Esophagus squamous epithelium (tissue), 5 donors: ENCODE data around the gene SPATA31C1. TPM values are rescaled to one million over a fixed set of nuclear protein-coding genes. Genes with fewer than 3 reads are reported as not detected.

Source experiments
- DNase-seq: peaks from one replicate; lab custom pipeline; 2025; lab: John Stamatoyannopoulos, UW
- H3K27ac ChIP-seq, 4 donors: fragments of 200-600 bp; sonication (generic); one replicate each; pipeline ENCODE4 v1.5.1; 2016 to 2019; ENCODE audit warnings: mild to moderate bottlenecking in 1 of 4
- H3K27me3 ChIP-seq, 4 donors: fragments of 200-600 bp; sonication (generic); 1 replicate in 3 of 4; 2 replicates in 1 of 4; pipeline versions ENCODE4 v1.5.1 to v1.6.0; 2017 to 2021; ENCODE audit warnings: antibody characterized with exemption in 1 of 4
- H3K36me3 ChIP-seq, 3 donors: fragments of 200-600 bp; sonication (generic); one replicate each; pipeline ENCODE4 v1.5.1; 2016 to 2019
- H3K4me1 ChIP-seq, 3 donors: fragments of 200-600 bp; sonication (generic); one replicate each; pipeline ENCODE4 v1.5.1; 2017 to 2019
- H3K4me3 ChIP-seq, 4 donors: fragments of 200-600 bp; sonication (generic); 1 replicate in 3 of 4; 2 replicates in 1 of 4; pipeline ENCODE4 v1.5.1; 2016 to 2019; ENCODE audit warnings: mild to moderate bottlenecking in 2 of 4, moderate library complexity in 1 of 4
- H3K9me3 ChIP-seq, 3 donors: fragments of 200-600 bp; sonication (generic); one replicate each; pipeline ENCODE4 v1.5.1; 2016 to 2019
- POLR2A ChIP-seq, 4 donors: fragments of 450-650 bp; IDR thresholded peaks; one replicate each; pipeline ENCODE4 v1.6.1; 2017; ENCODE audit warnings: antibody characterized with exemption in 4 of 4, mild to moderate bottlenecking in 4 of 4, moderate library complexity in 3 of 4
- WGBS, 2 donors: methylation state at CpG; one replicate each; pipeline ENCODE4 v1.1.5; 2018; 5-methylcytosine and 5-hydroxymethylcytosine counted together
- intact Hi-C: fragments of 100-400 bp; cut with DNase I; formaldehyde crosslinking; loops from one replicate; pipeline ENCODE4 v1.15.0; 2022
- total RNA-seq, 4 donors: library from RNA; depleted of rRNA; stranded (reverse); fragments of >200 nt; gene quantifications; one replicate each; pipeline ENCODE4 v1.1.0, GENCODE V29; 2016
- TF ChIP-seq, protein P1 (sequence below), 6 experiments: fragments of 450-650 bp in 4 of 6; fragments of 200-600 bp in 2 of 6; sonication (generic) in 2 of 6; IDR thresholded peaks; one replicate each; pipeline ENCODE4 v1.5.1; 2016 to 2019; ENCODE audit warnings: antibody characterized with exemption in 6 of 6, mild to moderate bottlenecking in 4 of 6, moderate library complexity in 4 of 6
- donor health status: DM: yes; HTN: yes; CAD: no.

SPATA31C1 gene
- total RNA-seq, 4 donors from 2014 or later: not detected

DNA sequence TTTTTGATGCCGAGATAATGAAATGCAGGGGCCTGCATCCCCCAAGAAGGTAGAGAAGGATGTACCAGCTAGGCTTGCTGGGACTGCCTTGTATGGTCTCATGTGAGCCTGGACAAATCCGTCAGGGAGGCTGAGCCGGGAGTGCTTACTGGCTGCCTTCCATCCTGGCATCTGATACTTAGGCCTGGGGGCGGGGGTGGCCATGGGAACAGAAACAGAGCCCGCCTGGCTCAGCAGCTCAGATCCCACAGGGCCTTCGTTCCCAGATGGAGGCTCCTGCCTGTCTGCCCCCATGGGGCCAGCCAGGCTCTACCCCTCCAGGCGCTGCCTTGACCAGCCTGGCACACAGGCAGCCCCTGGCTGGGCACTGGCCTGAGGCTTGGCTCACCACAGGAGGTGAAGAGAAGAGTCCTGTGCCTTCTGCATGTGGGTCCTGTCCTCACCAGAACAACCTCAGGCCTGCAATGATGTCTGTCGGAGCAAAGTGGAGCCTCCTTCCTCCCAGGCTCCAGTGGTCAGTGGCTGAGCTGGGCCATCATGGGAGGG, 45.6 kb upstream of the SPATA31C1 start:
- Histone ChIP-seq H3K9me3 (no peaks in the 10 kb centered on the region), H3K4me1 (no peaks in the 10 kb centered on the region), H3K36me3 (no peaks in the 10 kb centered on the region), H3K27me3 (no peaks in the 10 kb centered on the region), H3K27ac (peak overlapping the region in 1 of 4 donors; percentile 21), H3K4me3 (no peak overlapping the region)
- no CpG with 5 or more reads among the region's 8 CpGs for WGBS, 2 donors
- DNase-seq: no peak
- no peak for TF ChIP-seq POLR2A (IDR thresholded peaks at IDR 0.05)
- intact Hi-C loops: no loop called here

GRCh38 chr9:87873607-87874303, 44.0 kb upstream of the SPATA31C1 start:
- intact Hi-C loops: no loop called here
- Histone ChIP-seq H3K4me1 (no peaks in the 10 kb centered on the region), H3K27me3 (no peaks in the 10 kb centered on the region), H3K36me3 (no peaks in the 10 kb centered on the region), H3K27ac (no peak overlapping the region), H3K9me3 (no peaks in the 10 kb centered on the region), H3K4me3 (no peak overlapping the region)
- 87 to 97% methylated on average over 5 of the region's 5 CpGs for WGBS, 2 donors
- DNase-seq: no peak
- no peak for TF ChIP-seq POLR2A (IDR thresholded peaks at IDR 0.05)
- TF ChIP-seq, protein P1, sequence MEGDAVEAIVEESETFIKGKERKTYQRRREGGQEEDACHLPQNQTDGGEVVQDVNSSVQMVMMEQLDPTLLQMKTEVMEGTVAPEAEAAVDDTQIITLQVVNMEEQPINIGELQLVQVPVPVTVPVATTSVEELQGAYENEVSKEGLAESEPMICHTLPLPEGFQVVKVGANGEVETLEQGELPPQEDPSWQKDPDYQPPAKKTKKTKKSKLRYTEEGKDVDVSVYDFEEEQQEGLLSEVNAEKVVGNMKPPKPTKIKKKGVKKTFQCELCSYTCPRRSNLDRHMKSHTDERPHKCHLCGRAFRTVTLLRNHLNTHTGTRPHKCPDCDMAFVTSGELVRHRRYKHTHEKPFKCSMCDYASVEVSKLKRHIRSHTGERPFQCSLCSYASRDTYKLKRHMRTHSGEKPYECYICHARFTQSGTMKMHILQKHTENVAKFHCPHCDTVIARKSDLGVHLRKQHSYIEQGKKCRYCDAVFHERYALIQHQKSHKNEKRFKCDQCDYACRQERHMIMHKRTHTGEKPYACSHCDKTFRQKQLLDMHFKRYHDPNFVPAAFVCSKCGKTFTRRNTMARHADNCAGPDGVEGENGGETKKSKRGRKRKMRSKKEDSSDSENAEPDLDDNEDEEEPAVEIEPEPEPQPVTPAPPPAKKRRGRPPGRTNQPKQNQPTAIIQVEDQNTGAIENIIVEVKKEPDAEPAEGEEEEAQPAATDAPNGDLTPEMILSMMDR (IDR thresholded peaks at IDR 0.05): no peak

DNA sequence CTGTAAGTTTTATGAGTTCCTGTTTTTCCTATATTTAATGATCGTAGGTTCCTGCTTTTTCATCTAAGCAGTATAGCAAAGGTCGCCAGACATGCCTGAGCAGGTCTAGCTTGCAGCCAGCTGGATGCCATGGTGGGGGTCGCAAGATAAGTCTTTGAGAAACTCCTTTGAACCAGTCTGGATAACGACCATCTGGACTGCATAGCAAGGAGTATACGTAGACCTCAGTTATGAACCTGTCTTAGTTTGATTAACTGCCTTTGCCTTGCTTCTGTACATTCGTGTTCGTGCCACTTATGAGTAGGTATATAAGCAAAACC, 43.5 kb upstream of the SPATA31C1 start:
- no peaks in the 10 kb centered on the region for H3K4me1 ChIP-seq
- H3K36me3 ChIP-seq: no peaks in the 10 kb centered on the region
- DNase-seq: no peak
- WGBS, 2 donors: 42 to 47% methylated on average over 7 of the region's 7 CpGs
- intact Hi-C loops: no loop called here
- no peaks in the 10 kb centered on the region for H3K27me3 ChIP-seq
- no peak overlapping the region for H3K27ac ChIP-seq
- TF ChIP-seq, protein P1 (IDR thresholded peaks at IDR 0.05): no peak
- TF ChIP-seq POLR2A (IDR thresholded peaks at IDR 0.05): no peak
- H3K4me3 ChIP-seq: no peak overlapping the region
- H3K9me3 ChIP-seq: no peaks in the 10 kb centered on the region

DNA sequence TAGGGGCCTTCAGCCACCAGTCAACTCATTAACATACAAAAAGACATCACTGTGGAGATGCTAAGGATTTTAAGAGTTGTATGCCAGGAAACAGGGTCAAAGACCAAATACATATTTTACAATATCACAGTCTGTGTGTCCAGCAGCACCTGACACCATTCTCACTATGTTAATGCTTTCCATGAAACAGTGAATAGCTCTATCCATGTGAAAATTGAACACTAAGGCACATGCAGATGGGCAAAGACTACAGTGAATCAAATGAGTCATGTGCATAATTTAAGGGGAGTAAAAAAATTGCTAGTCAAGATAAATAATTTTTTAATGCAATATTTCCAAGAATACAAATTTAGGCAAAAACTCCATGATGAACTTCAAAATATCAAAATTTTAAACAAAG, 42.7 kb upstream of the SPATA31C1 start:
- TF ChIP-seq POLR2A (IDR thresholded peaks at IDR 0.05): no peak
- TF ChIP-seq, protein P1 (IDR thresholded peaks at IDR 0.05): no peak
- Histone ChIP-seq H3K4me3 (no peak overlapping the region), H3K27ac (no peak overlapping the region), H3K27me3 (no peaks in the 10 kb centered on the region), H3K36me3 (no peaks in the 10 kb centered on the region), H3K9me3 (no peaks in the 10 kb centered on the region), H3K4me1 (no peaks in the 10 kb centered on the region)
- intact Hi-C loops: no loop called here
- DNase-seq: no peak

DNA sequence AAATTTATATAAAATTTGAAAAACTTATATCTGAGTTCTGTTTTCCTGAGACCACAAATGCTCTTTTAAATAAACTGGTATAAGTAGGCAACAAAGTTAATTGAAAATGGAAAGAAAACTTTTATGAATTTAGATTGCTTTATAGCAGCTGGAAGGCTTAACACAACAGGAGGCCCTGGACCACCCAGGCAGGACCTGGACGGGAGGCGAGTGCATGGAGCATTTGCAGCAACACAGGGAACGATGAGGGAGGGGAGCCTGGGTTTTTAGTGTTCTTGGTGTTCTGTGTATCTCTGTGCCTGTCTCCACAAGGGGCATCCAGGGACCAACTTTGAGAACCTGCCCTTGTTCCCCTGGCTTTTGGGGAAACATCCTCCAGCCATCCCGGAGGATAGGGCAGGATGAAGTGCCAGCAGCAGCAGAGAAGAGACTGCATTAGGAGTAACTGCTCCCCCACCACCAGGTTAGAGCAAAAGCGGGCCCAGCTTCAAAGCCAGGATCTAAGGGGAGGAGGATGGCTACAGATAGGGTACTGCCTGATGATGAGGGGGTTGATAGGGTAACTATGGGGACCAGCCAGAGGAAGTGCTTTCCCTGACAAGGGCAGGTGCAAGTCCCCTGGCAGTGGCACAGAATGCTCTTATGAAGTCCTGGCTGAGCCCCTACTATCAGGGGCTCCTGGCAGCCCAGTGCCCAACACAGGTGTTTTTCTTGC, 41.8 kb upstream of the SPATA31C1 start:
- intact Hi-C loops: no loop called here

More for the DNA sequence above, 41.8 kb upstream of the SPATA31C1 start:
- Histone ChIP-seq H3K36me3 (no peaks in the 10 kb centered on the region), H3K4me3 (no peak overlapping the region), H3K9me3 (no peaks in the 10 kb centered on the region), H3K4me1 (no peaks in the 10 kb centered on the region), H3K27me3 (no peaks in the 10 kb centered on the region), H3K27ac (no peak overlapping the region)
- no peak for DNase-seq
- 71 to 72% methylated on average over 3 to 5 of the region's 5 CpGs for WGBS, 2 donors
- TF ChIP-seq POLR2A (IDR thresholded peaks at IDR 0.05): no peak
- TF ChIP-seq, protein P1 (IDR thresholded peaks at IDR 0.05): no peak
